GM23338 (cell line): ENCODE data around the gene SPX.

Source experiments
- CTCF ChIP-seq, 2 experiments: fragments of 200-600 bp in 1 of 2; sonication (generic) in 1 of 2; conservative IDR thresholded peaks; 2 replicates each; pipeline versions ENCODE4 v1.5.1 to v1.6.1; 2016 to 2017; ENCODE audit warnings: antibody characterized with exemption in 2 of 2, low read depth in 2 of 2, mild to moderate bottlenecking in 2 of 2, moderate library complexity in 1 of 2
- EZH2 ChIP-seq: fragments of 200-600 bp; sonication (generic); IDR thresholded peaks from one replicate; pipeline ENCODE4 v1.8.0; 2017; ENCODE audit warnings: antibody characterized with exemption, mild to moderate bottlenecking, low read depth; ENCODE audit not compliant: unreplicated experiment
- POLR2AphosphoS5 ChIP-seq: IDR thresholded peaks from 2 replicates; pipeline ENCODE4 v1.6.1; 2016; ENCODE audit warnings: antibody characterized with exemption, low read depth
- TF ChIP-seq, protein P1 (sequence below): IDR thresholded peaks from 2 replicates; pipeline ENCODE4 v1.6.1; 2016; ENCODE audit warnings: antibody characterized with exemption

DNA sequence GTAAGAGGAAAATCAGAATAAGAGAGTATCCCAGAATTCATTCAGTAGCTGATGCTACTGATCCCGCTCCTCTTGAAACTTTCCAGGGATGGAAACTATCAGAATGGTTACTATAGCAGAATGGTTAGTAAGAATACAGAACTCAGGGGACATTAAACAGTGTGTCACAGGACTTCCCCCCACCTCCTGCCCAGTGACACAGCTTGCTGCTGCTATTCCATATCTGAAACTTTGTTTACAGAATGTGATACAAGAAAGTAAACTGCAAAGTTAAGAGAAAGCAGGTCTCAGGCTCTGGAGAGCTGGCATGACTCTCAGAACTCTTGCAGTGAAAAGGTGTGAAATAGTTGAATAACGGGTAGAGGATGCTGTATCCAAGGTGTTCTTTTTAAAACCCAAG lies 3.4 kb downstream of the SPX start:
- TF ChIP-seq CTCF (conservative IDR thresholded peaks at IDR 0.05; ENCODE audit: low read depth in 2 of 2) = no peak
- TF ChIP-seq EZH2 = no peak
- TF ChIP-seq POLR2AphosphoS5 = no peak
- TF ChIP-seq, protein P1, sequence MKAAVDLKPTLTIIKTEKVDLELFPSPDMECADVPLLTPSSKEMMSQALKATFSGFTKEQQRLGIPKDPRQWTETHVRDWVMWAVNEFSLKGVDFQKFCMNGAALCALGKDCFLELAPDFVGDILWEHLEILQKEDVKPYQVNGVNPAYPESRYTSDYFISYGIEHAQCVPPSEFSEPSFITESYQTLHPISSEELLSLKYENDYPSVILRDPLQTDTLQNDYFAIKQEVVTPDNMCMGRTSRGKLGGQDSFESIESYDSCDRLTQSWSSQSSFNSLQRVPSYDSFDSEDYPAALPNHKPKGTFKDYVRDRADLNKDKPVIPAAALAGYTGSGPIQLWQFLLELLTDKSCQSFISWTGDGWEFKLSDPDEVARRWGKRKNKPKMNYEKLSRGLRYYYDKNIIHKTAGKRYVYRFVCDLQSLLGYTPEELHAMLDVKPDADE = no peak
